GM21381 (cell line): ENCODE results near the gene PODXL2.

Experiments
- ATAC-seq: cut with Tn5 transposase; IDR thresholded peaks from one replicate; pipeline ENCODE4 v1.9.1; 2021; ENCODE audit warnings: mild to moderate bottlenecking, moderate library complexity; ENCODE audit not compliant: unreplicated experiment

The PODXL2 gene

DNA sequence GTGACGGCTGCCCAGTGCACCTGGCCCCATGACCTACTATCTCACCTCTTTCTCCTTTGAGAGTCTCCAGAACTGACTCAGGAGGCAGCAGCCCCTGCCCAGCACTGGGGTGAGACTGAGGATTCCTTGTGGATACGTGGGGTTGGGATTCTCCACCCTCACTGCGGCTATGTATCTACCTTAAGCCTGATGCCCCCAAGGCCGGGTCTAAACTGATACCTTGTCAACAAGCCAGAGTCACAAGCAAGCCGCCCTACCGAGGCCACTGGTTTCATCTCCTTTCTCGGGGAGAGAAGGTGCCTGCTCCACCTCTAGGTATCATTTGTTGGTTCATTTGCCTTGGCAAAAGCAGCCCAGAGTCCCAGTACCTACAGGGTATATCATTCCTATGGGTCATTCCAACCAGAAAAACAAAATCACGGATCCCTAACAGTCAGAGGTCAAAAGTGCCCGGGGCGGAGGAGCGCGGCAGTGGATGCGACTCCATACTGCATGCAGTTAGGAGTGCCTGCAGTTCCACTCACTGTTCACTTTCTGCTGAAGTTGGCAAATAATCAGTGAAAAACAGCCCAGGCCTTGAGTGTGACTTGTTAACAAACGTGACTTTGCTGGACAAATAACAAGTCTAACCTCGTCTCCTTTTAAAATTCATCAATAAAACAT is 91.3 kb downstream of the PODXL2 start:
- ATAC-seq = no peak

DNA sequence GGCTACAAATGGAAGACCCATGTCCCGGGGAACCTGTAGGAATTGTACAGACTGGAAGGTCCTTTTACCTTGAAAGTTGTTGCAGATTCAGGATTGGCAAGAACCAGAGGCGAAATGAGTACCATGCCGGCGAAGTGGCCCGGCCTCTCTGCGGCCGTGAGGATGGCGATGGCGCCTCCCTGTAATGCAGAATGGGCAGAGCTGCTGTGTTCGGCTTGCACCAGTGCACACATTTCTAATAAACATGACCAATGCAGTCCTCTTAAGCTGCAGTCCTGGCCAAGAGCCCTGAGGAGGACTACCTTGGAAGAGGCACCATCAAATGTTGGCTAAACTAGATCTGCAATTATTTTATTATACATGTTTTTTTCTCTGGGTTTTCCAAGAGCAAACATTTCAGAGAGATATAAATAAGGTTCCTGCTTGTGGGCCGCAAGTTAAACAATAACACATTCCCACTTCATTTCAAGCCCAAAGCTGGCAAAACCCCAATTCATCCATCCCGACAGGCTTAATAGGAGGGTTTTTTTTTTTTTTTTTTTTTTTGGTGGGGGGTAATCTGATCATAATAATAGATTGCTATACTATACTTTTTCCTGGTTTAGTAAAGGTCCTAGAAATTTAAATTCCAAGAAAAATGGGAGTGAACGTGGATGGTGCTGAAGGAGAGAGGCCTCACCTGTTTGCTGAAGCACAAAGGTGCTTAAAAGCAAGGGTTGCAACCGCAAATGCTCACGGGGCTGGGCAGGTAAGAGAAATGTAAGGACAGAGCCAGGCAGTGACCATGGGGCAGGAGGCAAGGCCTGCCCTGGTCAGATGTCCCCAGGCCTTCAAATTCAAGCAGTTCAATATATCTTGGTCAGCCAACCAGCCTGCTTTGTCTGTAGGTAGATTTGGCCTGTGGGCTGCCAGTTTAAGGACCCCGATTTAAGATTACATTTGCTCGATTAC is 92.3 kb downstream of the PODXL2 start:
- ATAC-seq = no peak

- no peak for ATAC-seq
These were observed 93.3 kb downstream of the PODXL2 start for GRCh38 chr3:127722091-127722784.
